CD4-positive, alpha-beta T cell treated with Interleukin-17A for 1 hour (primary cell): Measurements from ENCODE around the gene NUTM2G.
"Not testable (repeated sequence)": the region's sequence is repeated elsewhere in the genome, so short reads cannot be mapped to it uniquely, and the experiment has no call there.

Experiments
- DNase-seq: peaks from one replicate; pipeline ENCODE4 v3.0.0-alpha.2; 2020

Gene NUTM2G

DNA sequence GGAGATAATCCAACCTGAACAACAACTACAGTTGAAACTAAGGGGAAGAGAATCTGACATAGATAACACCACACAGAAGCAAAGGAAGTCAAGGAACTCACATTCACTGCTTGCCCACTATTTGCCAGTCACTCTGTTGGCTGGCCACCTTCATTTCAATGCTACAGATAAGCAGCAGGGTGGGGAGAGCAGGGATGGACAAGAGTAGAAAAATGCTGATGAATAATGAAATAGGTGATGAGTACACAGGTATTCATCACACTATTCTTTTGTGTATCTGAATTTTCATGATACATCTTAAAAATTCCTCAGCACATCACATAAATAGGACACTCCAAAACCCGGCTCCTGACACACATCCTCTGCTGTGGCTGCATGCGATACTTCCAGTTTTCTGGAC lies 21.9 kb downstream of the NUTM2G start:
- not testable (repeated sequence) for DNase-seq

DNA sequence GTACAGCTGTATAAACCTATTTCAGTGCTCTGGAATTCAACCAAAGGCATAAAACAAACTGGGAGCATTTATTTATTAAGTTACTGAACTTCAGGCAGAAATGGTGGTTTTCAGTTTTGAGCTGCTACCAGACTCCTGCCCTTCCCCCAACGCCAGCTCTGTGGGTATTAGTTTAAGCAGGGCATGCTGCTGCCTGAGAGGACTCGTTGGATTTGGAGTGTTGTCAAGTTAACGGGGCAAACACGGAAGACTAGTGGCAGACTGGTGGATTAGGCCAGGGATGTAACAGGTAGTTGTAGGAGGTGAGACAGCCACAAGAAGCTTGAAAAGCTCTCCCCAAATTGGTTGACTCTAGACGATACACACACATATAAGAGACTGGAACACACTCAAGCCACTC lies 38.9 kb downstream of the NUTM2G start:
- DNase-seq = not testable (repeated sequence)

DNA sequence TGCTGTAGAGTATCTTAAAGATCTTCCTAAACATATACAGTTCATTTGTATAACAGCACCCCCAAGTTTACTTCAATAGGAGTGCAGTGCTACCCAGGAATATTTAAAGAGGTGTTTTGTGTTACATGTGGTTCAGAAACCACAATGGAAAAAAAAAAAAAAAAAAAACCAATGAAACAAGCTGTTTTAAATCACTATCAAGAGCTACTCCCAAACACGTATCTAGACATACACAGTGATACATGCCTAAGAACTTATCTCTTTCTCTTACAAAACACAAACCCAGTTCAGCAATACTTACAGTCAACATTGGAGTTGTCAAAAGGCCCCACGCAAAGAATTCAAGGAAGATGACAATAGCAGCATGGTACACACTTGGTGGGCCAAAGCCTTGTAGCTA lies 43.9 kb downstream of the NUTM2G start:
- not testable (repeated sequence) for DNase-seq

DNA sequence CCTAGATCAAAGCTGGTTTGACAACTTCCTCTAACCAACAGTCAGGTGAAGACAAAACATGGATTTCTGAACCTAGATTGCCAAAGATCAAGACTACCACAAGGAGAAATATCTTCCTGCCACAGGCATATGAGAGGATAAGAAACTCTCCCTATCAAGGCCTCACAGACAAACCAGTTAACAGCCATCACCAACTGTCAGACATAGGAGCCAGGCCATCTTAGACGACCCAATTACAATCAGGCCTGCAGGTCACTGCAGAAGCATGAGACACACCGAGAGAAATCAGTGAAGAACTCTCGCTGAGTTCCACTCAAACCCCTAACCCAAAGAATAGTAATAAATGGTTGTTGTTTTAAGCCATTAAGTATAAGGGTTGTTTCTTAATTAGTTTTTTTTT lies 45.4 kb downstream of the NUTM2G start:
- DNase-seq = not testable (repeated sequence)

DNA sequence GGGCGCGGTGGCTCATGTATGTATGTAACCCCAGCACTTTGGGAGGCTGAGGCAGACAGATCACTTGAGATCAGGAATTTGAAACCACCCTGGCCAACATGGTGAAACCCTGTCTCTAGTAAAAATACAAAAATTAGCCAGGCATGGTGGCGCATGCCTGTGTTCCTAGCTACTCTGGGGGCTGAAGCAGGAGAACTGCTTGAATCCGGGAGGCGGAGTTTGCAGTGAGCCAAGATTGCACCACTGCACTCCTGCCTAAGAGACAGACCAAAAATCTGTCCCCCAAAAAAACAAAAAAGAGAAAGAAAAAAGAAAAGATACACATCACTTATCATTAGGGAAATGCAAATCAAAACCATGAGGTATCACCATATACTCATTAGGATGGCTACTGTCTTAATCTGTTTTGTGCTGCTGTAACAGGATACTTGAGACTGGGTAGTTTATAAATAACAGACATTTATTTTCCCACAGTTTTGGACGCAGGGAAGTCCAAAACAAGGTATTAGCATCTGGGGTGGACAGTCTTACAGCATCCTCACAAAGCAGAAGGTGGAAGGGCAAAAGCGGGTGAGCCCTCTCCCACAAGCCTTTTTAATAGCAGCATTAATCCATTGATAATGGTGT lies 55.0 kb downstream of the NUTM2G start:
- not testable (repeated sequence) for DNase-seq

- not testable (repeated sequence) for DNase-seq
Observed at GRCh38 chr9:96984139-96984538, 55.5 kb downstream of the NUTM2G start.

- not testable (repeated sequence) for DNase-seq
Observed at GRCh38 chr9:96984887-96985286, 56.2 kb downstream of the NUTM2G start.
